IMR-90 (cell line): ENCODE data around the gene GABBR1. TPM values are rescaled to one million over a fixed set of nuclear protein-coding genes. Genes with fewer than 3 reads are reported as not detected.

Experiments used
- ATAC-seq: fragments of 200-7000 bp; cut with Tn5 transposase; 2 replicates; pipeline ENCODE4 v1.9.1; 2020; ENCODE audit warnings: low read depth, mild to moderate bottlenecking, moderate library complexity
- BruUV-seq: library from RNA; stranded (reverse); fragments of 400-500 nt; replicated peaks from 2 replicates; lab custom pipeline; 2021; lab: Mats Ljungman, UMichigan
- CTCF ChIA-PET: fragments of 300-600 bp; formaldehyde crosslinking; extraction: SDS; loops from one replicate; lab custom pipeline; 2021; ENCODE audit warnings: antibody characterized with exemption; lab: Yijun Ruan, JAX
- POLR2A ChIA-PET: fragments of 300-600 bp; sonication (Branson Sonifier 250); formaldehyde crosslinking; loops from one replicate; lab custom pipeline; 2022; ENCODE audit warnings: antibody characterized with exemption; ENCODE audit not compliant: unreplicated experiment; lab: Charles Lee
- DNase-seq: peaks from one replicate; pipeline ENCODE4 v3.0.0; 2013
- H2AFZ ChIP-seq: replicated peaks from 2 replicates; pipeline ENCODE3; 2013; ENCODE audit warnings: low read length, mild to moderate bottlenecking; ENCODE audit not compliant: poor library complexity
- H2AK5ac ChIP-seq: 2 replicates; pipeline ENCODE4 v1.6.1; 2013; ENCODE audit warnings: low read depth, low read length, inconsistent platforms
- H2AK9ac ChIP-seq: replicated peaks from 2 replicates; pipeline ENCODE3; 2013; ENCODE audit warnings: mild to moderate bottlenecking, low read depth, low read length, moderate library complexity; ENCODE audit not compliant: poor library complexity
- H2BK120ac ChIP-seq: 2 replicates; pipeline ENCODE4 v1.6.1; 2013; ENCODE audit warnings: low read depth, low read length, inconsistent platforms
- H2BK15ac ChIP-seq: 3 replicates; pipeline ENCODE4 v1.6.1; 2013; ENCODE audit warnings: low read depth, low read length, inconsistent platforms
- H2BK20ac ChIP-seq: 2 replicates; pipeline ENCODE4 v1.6.1; 2013; ENCODE audit warnings: low read depth, mild to moderate bottlenecking, inconsistent platforms, low read length, moderate library complexity
- H2BK5ac ChIP-seq: 2 replicates; pipeline ENCODE4 v1.6.1; 2013; ENCODE audit warnings: mild to moderate bottlenecking, low read depth, low read length, inconsistent platforms; ENCODE audit not compliant: poor library complexity, severe bottlenecking
- H3K14ac ChIP-seq: replicated peaks from 2 replicates; pipeline ENCODE4 v1.6.1; 2013; ENCODE audit warnings: low read depth, low read length, inconsistent platforms
- H3K18ac ChIP-seq: 2 replicates; pipeline ENCODE4 v1.6.1; 2013; ENCODE audit warnings: low read depth, low read length, control low read depth
- H3K23ac ChIP-seq: 2 replicates; pipeline ENCODE4 v1.6.1; 2013; ENCODE audit warnings: low read depth, low read length, inconsistent platforms
- H3K27ac ChIP-seq: 2 replicates; pipeline ENCODE4 v1.5.1; 2013; ENCODE audit warnings: mild to moderate bottlenecking, control low read depth, low read length; ENCODE audit not compliant: insufficient read depth
- H3K27me3 ChIP-seq: 2 replicates; pipeline ENCODE4 v1.6.1; 2013; ENCODE audit warnings: low read length; ENCODE audit not compliant: control insufficient read depth, insufficient read depth
- H3K36me3 ChIP-seq: 2 replicates; pipeline ENCODE4 v1.6.1; 2013; ENCODE audit warnings: low read length, mixed read lengths; ENCODE audit not compliant: control insufficient read depth, insufficient read depth
- H3K4ac ChIP-seq: 2 replicates; pipeline ENCODE4 v1.6.1; 2013; ENCODE audit warnings: low read depth, low read length, inconsistent platforms
- H3K4me1 ChIP-seq: 2 replicates; pipeline ENCODE4 v1.6.1; 2013; ENCODE audit warnings: low read length, mixed read lengths; ENCODE audit not compliant: control insufficient read depth, insufficient read depth
- H3K4me2 ChIP-seq: 2 replicates; pipeline ENCODE4 v1.6.1; 2013; ENCODE audit warnings: low read depth, mild to moderate bottlenecking, control low read depth, low read length, moderate library complexity
- H3K4me3 ChIP-seq: 2 replicates; pipeline ENCODE4 v1.5.1; 2013; ENCODE audit warnings: low read depth, mild to moderate bottlenecking, control low read depth, low read length, moderate library complexity; ENCODE audit not compliant: insufficient read depth
- H3K56ac ChIP-seq: 2 replicates; pipeline ENCODE4 v1.6.1; 2013; ENCODE audit warnings: low read length, inconsistent platforms; ENCODE audit not compliant: insufficient read depth; ENCODE audit errors: extremely low read depth
- H3K79me1 ChIP-seq, 2 experiments: 2 replicates each; pipeline ENCODE4 v1.6.1; 2013; ENCODE audit warnings: low read length in 2 of 2, inconsistent platforms in 1 of 2, low read depth in 1 of 2
- H3K9ac ChIP-seq: 2 replicates; pipeline ENCODE4 v1.6.1; 2013; ENCODE audit warnings: low read depth, low read length, control low read depth
- H3K9me1 ChIP-seq: 2 replicates; pipeline ENCODE4 v1.6.1; 2013; ENCODE audit warnings: low read length, inconsistent platforms; ENCODE audit not compliant: insufficient read depth
- H3K9me3 ChIP-seq: 2 replicates; pipeline ENCODE4 v1.6.1; 2013; ENCODE audit warnings: low read length; ENCODE audit not compliant: control insufficient read depth, insufficient read depth
- H4K20me1 ChIP-seq: 2 replicates; pipeline ENCODE4 v1.6.1; 2013; ENCODE audit warnings: low read length, inconsistent platforms; ENCODE audit not compliant: insufficient read depth
- H4K5ac ChIP-seq: 2 replicates; pipeline ENCODE4 v1.6.1; 2013; ENCODE audit warnings: mild to moderate bottlenecking, low read depth, low read length, control low read depth
- H4K8ac ChIP-seq, 2 experiments: 2 replicates each; pipeline ENCODE4 v1.6.1; 2013; ENCODE audit warnings: low read depth in 2 of 2, low read length in 2 of 2, control low read depth in 1 of 2, inconsistent platforms in 1 of 2
- H4K91ac ChIP-seq: 2 replicates; pipeline ENCODE4 v1.6.1; 2013; ENCODE audit warnings: low read depth, low read length, inconsistent platforms; ENCODE audit not compliant: insufficient read depth
- BHLHE40 ChIP-seq: fragments of 150-350 bp; IDR thresholded peaks from 2 replicates; pipeline ENCODE4 v1.6.1; 2016; ENCODE audit warnings: mild to moderate bottlenecking, low read depth, low read length
- CEBPB ChIP-seq: IDR thresholded peaks from 2 replicates; pipeline ENCODE4 v1.6.1; 2012; ENCODE audit warnings: low read depth, low read length, improper control_type of control experiment
- CHD1 ChIP-seq: IDR thresholded peaks from 2 replicates; pipeline ENCODE4 v1.6.1; 2012; ENCODE audit warnings: low read depth, low read length, improper control_type of control experiment
- FOS ChIP-seq: fragments of 150-350 bp; IDR thresholded peaks from 2 replicates; pipeline ENCODE4 v1.6.1; 2016; ENCODE audit warnings: low read depth, low read length
- MAFK ChIP-seq: IDR thresholded peaks from 2 replicates; pipeline ENCODE4 v1.6.1; 2012; ENCODE audit warnings: low read depth, low read length, improper control_type of control experiment
- MAZ ChIP-seq: IDR thresholded peaks from 2 replicates; pipeline ENCODE4 v1.6.1; 2012; ENCODE audit warnings: low read depth, mild to moderate bottlenecking, low read length, improper control_type of control experiment, moderate library complexity, borderline replicate concordance
- MXI1 ChIP-seq: IDR thresholded peaks from 2 replicates; pipeline ENCODE4 v1.6.1; 2012; ENCODE audit warnings: low read depth, mild to moderate bottlenecking, low read length, moderate library complexity, borderline replicate concordance
- NFE2L2 ChIP-seq: fragments of 150-350 bp; IDR thresholded peaks from 2 replicates; pipeline ENCODE4 v1.6.1; 2016; ENCODE audit warnings: low read depth, mild to moderate bottlenecking, low read length
- POLR2A ChIP-seq: IDR thresholded peaks from 2 replicates; pipeline ENCODE4 v1.6.1; 2012; ENCODE audit warnings: mild to moderate bottlenecking, low read depth, low read length
- RAD21 ChIP-seq: IDR thresholded peaks from 2 replicates; pipeline ENCODE4 v1.6.1; 2012; ENCODE audit warnings: low read length, improper control_type of control experiment
- RCOR1 ChIP-seq: IDR thresholded peaks from 2 replicates; pipeline ENCODE4 v1.6.1; 2012; ENCODE audit warnings: mild to moderate bottlenecking, low read length, improper control_type of control experiment; ENCODE audit not compliant: insufficient replicate concordance
- RFX5 ChIP-seq: IDR thresholded peaks from 2 replicates; pipeline ENCODE4 v1.8.0; 2012; ENCODE audit warnings: low read depth, mild to moderate bottlenecking, low read length, moderate library complexity
- SMC3 ChIP-seq: fragments of 150-350 bp; IDR thresholded peaks from 2 replicates; pipeline ENCODE4 v1.6.1; 2016; ENCODE audit warnings: low read depth, mild to moderate bottlenecking, antibody characterized with exemption, low read length, moderate library complexity
- WGBS, 2 experiments: methylation state at CpG; one replicate each; pipeline versions ENCODE4 v1.1.5 to v1.1.7; 2013; ENCODE audit warnings: missing lambda C conversion rate in 2 of 2; ENCODE audit not compliant: insufficient read length in 1 of 2; ENCODE audit errors: extremely low coverage in 2 of 2; 5-methylcytosine and 5-hydroxymethylcytosine counted together
- dilution Hi-C: fragments of 300-500 bp; cut with HindIII; formaldehyde crosslinking; loops from one replicate; pipeline ENCODE4 v1.14.3; 2018; ENCODE audit warnings: low sequenced_read_pairs; ENCODE audit not compliant: unreplicated experiment
- in situ Hi-C: fragments of 300-500 bp; cut with MboI; formaldehyde crosslinking; loops from 3 replicates; pipeline ENCODE4 v1.14.3; 2019; ENCODE audit warnings: low sequenced_read_pairs, inconsistent platforms, mixed read lengths
- intact Hi-C: fragments of 100-400 bp; cut with micrococcal nuclease; formaldehyde crosslinking; loops from 2 replicates; pipeline ENCODE4 v1.10.0; 2022
- polyA plus RNA-seq, 3 experiments: library from polyadenylated mRNA; depleted of rRNA; stranded (reverse); fragments of >200 nt; gene quantifications; 2 replicates each; pipeline ENCODE4 v1.2.3, GENCODE V29; 2012; ENCODE audit warnings: low replicate concordance in 1 of 3
- total RNA-seq: library from RNA; depleted of rRNA; stranded (reverse); fragments of >200 nt; gene quantifications from 2 replicates; pipeline ENCODE4 v1.2.3, GENCODE V29; 2012
- TF ChIP-seq, protein P1 (sequence below): fragments of 150-350 bp; IDR thresholded peaks from 2 replicates; pipeline ENCODE4 v1.6.1; 2016; ENCODE audit warnings: low read depth, mild to moderate bottlenecking, low read length, moderate library complexity, borderline replicate concordance
- TF ChIP-seq, protein P2 (sequence below): conservative IDR thresholded peaks from 2 replicates; pipeline ENCODE4 v1.5.1; 2012; ENCODE audit warnings: mild to moderate bottlenecking, low read depth, low read length, improper control_type of control experiment
- TF ChIP-seq, protein P3 (sequence below): fragments of 150-350 bp; IDR thresholded peaks from 2 replicates; pipeline ENCODE4 v1.6.1; 2017; ENCODE audit warnings: mild to moderate bottlenecking, antibody characterized with exemption, low read length, low read depth

The GABBR1 gene
- total and polyA plus RNA-seq, 2 of the 4 experiments (the other 2 are of a cell fraction): 5.9 to 31.5 TPM

DNA sequence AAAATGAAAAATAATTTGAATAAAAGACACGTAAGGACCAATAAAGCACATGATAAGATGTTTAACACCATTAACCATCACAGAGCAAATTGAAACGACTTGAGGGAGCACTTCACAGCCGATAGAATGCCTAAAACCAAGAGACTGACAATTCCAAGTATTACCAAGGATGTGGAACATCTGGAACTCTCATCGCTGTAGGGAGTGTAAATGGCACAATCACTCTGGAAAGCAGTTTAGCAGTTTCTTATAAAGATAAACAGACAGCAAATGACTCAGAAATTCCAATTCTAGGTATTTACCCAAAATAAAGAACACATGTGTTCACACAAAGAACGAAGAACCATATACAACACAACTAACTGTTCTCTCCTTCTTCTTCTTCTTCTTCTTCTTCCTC is 65.0 kb downstream of the GABBR1 start:
- Histone ChIP-seq H2BK15ac (no peak overlapping the region), H2AFZ (no peak overlapping the region), H3K4me2 (no peak overlapping the region), H3K56ac (no peak overlapping the region), H3K4ac (no peak overlapping the region), H4K8ac (no peak overlapping the region), H3K9ac (no peak overlapping the region), H3K14ac (no peak overlapping the region), H2BK5ac (no peak overlapping the region), H3K4me3 (no peak overlapping the region), H3K4me1 (no peaks in the 10 kb centered on the region), H3K23ac (no peak overlapping the region), H2BK120ac (no peak overlapping the region), H3K9me3 (no peaks in the 10 kb centered on the region), H4K91ac (no peak overlapping the region), H3K9me1 (no peaks in the 10 kb centered on the region), H3K79me1 (no peaks in the 10 kb centered on the region), H2AK5ac (no peak overlapping the region), H2AK9ac (no peak overlapping the region), H2BK20ac (no peak overlapping the region), H3K36me3 (no peaks in the 10 kb centered on the region), H3K27ac (no peak overlapping the region), H4K5ac (no peak overlapping the region), H3K18ac (no peak overlapping the region), H4K20me1 (no peaks in the 10 kb centered on the region), H3K27me3 (no peaks in the 10 kb centered on the region)
- ChIA-PET CTCF (no interaction called here), POLR2A (no interaction called here)
- BruUV-seq: no TSS peak
- in situ Hi-C loops: no loop called here
- dilution Hi-C loops: no loop called here
- DNase-seq (no peak), ATAC-seq (no peak)
- intact Hi-C loops: no loop called here
- no peak for TF ChIP-seq SMC3
- TF ChIP-seq CHD1: no peak
- TF ChIP-seq MXI1: no peak
- no peak for TF ChIP-seq RFX5
- no peak for TF ChIP-seq RAD21
- TF ChIP-seq MAZ: no peak
- no peak for TF ChIP-seq NFE2L2
- TF ChIP-seq, protein P1, sequence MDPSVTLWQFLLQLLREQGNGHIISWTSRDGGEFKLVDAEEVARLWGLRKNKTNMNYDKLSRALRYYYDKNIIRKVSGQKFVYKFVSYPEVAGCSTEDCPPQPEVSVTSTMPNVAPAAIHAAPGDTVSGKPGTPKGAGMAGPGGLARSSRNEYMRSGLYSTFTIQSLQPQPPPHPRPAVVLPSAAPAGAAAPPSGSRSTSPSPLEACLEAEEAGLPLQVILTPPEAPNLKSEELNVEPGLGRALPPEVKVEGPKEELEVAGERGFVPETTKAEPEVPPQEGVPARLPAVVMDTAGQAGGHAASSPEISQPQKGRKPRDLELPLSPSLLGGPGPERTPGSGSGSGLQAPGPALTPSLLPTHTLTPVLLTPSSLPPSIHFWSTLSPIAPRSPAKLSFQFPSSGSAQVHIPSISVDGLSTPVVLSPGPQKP: no peak
- no peak for TF ChIP-seq FOS
- TF ChIP-seq, protein P2, sequence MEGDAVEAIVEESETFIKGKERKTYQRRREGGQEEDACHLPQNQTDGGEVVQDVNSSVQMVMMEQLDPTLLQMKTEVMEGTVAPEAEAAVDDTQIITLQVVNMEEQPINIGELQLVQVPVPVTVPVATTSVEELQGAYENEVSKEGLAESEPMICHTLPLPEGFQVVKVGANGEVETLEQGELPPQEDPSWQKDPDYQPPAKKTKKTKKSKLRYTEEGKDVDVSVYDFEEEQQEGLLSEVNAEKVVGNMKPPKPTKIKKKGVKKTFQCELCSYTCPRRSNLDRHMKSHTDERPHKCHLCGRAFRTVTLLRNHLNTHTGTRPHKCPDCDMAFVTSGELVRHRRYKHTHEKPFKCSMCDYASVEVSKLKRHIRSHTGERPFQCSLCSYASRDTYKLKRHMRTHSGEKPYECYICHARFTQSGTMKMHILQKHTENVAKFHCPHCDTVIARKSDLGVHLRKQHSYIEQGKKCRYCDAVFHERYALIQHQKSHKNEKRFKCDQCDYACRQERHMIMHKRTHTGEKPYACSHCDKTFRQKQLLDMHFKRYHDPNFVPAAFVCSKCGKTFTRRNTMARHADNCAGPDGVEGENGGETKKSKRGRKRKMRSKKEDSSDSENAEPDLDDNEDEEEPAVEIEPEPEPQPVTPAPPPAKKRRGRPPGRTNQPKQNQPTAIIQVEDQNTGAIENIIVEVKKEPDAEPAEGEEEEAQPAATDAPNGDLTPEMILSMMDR: no peak
- TF ChIP-seq MAFK: no peak
- TF ChIP-seq, protein P3, sequence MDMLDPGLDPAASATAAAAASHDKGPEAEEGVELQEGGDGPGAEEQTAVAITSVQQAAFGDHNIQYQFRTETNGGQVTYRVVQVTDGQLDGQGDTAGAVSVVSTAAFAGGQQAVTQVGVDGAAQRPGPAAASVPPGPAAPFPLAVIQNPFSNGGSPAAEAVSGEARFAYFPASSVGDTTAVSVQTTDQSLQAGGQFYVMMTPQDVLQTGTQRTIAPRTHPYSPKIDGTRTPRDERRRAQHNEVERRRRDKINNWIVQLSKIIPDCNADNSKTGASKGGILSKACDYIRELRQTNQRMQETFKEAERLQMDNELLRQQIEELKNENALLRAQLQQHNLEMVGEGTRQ: no peak
- TF ChIP-seq RCOR1: no peak
- TF ChIP-seq POLR2A: no peak
- TF ChIP-seq BHLHE40: no peak
- TF ChIP-seq CEBPB: no peak
- WGBS, 2 experiments: no CpG with 5 or more reads among the region's 5 CpGs
